Ishikawa (cell line): ENCODE results near the gene BCL2L1.

Experiments used
- CEBPB ChIP-seq: IDR thresholded peaks from 2 replicates; pipeline ENCODE4 v1.6.1; 2012
- CREB1 ChIP-seq: IDR thresholded peaks from 2 replicates; pipeline ENCODE4 v1.6.1; 2012; ENCODE audit warnings: low read depth
- EGR1 ChIP-seq: IDR thresholded peaks from 2 replicates; pipeline ENCODE4 v1.6.1; 2012
- EP300 ChIP-seq: IDR thresholded peaks from 2 replicates; pipeline ENCODE4 v1.6.1; 2012; ENCODE audit warnings: borderline replicate concordance
- FOXM1 ChIP-seq: IDR thresholded peaks from 2 replicates; pipeline ENCODE4 v1.6.1; 2012; ENCODE audit warnings: low read depth, borderline replicate concordance
- NFIC ChIP-seq: IDR thresholded peaks from 2 replicates; pipeline ENCODE4 v1.6.1; 2012
- RAD21 ChIP-seq: IDR thresholded peaks from 2 replicates; pipeline ENCODE4 v1.6.1; 2012; ENCODE audit warnings: low read depth
- REST ChIP-seq: IDR thresholded peaks from 2 replicates; pipeline ENCODE4 v1.6.1; 2012; ENCODE audit warnings: low read depth, mild to moderate bottlenecking
- TAF1 ChIP-seq: IDR thresholded peaks from 2 replicates; pipeline ENCODE4 v1.6.1; 2012; ENCODE audit warnings: low read depth, mild to moderate bottlenecking
- TCF12 ChIP-seq: IDR thresholded peaks from 2 replicates; pipeline ENCODE4 v1.6.1; 2012; ENCODE audit warnings: low read depth
- TEAD4 ChIP-seq: IDR thresholded peaks from 2 replicates; pipeline ENCODE4 v1.6.1; 2012
- YY1 ChIP-seq: IDR thresholded peaks from 2 replicates; pipeline ENCODE4 v1.6.1; 2012; ENCODE audit warnings: low read depth
- ZBTB7A ChIP-seq: IDR thresholded peaks from 2 replicates; pipeline ENCODE4 v1.6.1; 2012; ENCODE audit warnings: low read depth
- TF ChIP-seq, protein P1 (sequence below): IDR thresholded peaks from 2 replicates; pipeline ENCODE4 v1.6.1; 2012
- TF ChIP-seq, protein P2 (sequence below): IDR thresholded peaks from 2 replicates; pipeline ENCODE4 v1.6.1; 2012

Gene BCL2L1

DNA sequence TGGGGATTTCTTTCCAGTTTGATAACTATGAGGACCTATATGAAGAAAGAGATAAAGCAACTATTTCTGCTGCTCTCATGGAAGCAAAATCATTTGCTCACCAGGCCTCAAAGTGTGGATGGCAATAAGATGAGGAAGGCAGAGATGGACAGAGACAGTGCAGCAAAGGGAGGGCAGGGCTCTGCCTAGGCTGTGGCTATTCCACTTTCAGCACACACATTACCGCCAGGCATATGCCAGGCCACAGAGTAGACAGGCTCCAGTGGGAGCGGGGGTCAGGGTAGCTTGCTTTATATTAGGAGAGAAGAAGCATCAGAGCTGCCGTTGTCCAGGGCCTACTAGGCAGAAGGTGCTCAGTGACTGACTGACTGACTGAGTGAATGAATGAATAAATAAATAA lies 40.9 kb downstream of the BCL2L1 start:
- TF ChIP-seq, protein P1, sequence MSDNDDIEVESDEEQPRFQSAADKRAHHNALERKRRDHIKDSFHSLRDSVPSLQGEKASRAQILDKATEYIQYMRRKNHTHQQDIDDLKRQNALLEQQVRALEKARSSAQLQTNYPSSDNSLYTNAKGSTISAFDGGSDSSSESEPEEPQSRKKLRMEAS = no peak
- TF ChIP-seq TAF1 (no peak), EGR1 (no peak)

DNA sequence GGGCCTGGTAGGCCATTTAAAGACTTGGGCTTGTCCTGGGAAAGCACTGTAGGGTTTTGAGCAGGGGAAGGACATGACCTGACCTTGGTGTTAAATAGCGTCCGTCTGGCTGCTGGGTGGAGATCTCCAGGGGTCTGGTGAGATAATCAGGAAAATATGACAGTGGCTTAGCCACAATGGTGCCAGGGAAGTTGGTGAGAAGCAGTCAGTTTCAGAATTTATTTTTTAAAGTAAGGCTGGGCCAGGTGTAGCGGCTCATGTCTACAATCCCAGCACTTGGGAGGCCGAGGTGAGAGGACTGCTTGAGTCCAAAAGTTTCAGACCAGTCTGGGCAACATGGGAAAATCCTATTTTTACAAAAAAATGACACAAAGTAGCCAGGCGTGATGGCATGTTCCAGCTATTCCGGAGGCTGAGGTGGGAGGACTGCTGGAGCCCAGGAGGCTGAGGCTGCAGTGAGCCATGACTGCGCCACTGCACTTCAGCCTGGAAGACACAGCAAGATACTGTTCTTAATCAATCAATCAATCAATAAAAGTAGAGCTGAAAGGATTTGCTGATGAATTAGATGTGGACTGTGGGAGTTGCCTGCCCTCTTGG lies 41.4 kb downstream of the BCL2L1 start:
- TF ChIP-seq, protein P2, sequence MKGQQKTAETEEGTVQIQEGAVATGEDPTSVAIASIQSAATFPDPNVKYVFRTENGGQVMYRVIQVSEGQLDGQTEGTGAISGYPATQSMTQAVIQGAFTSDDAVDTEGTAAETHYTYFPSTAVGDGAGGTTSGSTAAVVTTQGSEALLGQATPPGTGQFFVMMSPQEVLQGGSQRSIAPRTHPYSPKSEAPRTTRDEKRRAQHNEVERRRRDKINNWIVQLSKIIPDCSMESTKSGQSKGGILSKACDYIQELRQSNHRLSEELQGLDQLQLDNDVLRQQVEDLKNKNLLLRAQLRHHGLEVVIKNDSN = no peak
- no peak for TF ChIP-seq CEBPB
- TF ChIP-seq FOXM1 = no peak
- TF ChIP-seq, protein P1 = no peak
- no peak for TF ChIP-seq YY1
- TF ChIP-seq RAD21 = no peak
- no peak for TF ChIP-seq REST
- no peak for TF ChIP-seq EP300
- TF ChIP-seq TEAD4 = no peak
- no peak for TF ChIP-seq CREB1
- TF ChIP-seq TCF12 = no peak
- no peak for TF ChIP-seq EGR1
- TF ChIP-seq ZBTB7A = no peak
- no peak for TF ChIP-seq NFIC
- no peak for TF ChIP-seq TAF1

GRCh38 chr20:31680286-31681127 lies 42.2 kb downstream of the BCL2L1 start:
- TF ChIP-seq, protein P1 = no peak
- TF ChIP-seq RAD21 (no peak), CEBPB (no peak), EGR1 (no peak), ZBTB7A (no peak), TCF12 (no peak), EP300 (no peak), NFIC (no peak)

DNA sequence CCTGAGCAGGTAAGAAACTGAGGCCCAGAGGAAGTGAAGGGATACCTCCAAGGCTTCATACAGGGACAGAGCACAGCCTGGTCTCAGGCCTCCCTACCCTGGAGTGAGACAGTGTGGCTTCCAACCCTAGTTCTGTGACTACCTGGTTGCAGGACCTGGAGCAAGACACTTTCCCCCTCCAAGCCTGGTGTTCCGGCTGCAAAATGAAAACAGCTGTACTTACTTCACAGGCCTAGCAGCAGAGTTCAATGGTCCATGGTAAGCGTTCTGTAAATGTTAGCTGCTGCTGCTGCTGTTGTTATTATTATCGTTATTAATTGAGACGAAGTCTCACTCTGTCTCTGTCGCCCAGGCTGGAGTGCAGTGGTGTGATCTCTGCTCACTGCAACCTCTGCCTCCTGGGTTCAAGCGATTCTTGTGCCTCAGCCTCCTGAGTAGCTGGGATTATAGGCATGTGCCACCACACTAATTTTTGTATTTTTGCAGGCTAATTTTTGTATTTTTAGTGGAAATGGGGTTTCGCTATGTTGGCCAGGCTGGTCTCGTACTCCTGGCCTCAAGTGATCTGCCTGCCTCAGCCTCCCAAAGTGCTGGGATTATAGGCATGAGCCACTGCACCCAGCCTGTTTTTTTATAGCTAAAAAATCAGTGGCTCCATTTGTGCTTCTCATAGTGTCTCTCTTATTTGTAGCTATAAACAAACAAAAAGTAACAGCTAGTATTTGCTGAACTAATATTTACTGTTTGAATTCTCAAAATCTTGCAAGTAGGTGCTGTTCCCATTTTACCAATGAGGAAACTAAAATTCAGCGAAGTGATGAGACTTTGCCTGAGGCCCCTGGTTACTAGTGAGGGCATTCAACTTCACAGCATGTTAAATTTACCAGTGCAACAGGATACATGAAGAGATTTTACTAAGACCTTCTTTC lies 43.0 kb downstream of the BCL2L1 start:
- TF ChIP-seq TCF12 (no peak), TEAD4 (no peak), YY1 (no peak), EP300 (no peak), EGR1 (no peak), CREB1 (no peak), RAD21 (no peak), CEBPB (no peak), FOXM1 (no peak), NFIC (no peak), TAF1 (no peak), ZBTB7A (no peak), REST (no peak)
- TF ChIP-seq, protein P2 = no peak
- TF ChIP-seq, protein P1 = no peak
